Cortex of kidney (tissue), 1 donor: ENCODE results near the gene PPME1.

Source experiments
- DNase-seq: peaks from one replicate; lab custom pipeline; 2025; lab: John Stamatoyannopoulos, UW

PPME1 gene

GRCh38 chr11:74282421-74282820 lies 111.3 kb downstream of the PPME1 start:
- no peak for DNase-seq

DNA sequence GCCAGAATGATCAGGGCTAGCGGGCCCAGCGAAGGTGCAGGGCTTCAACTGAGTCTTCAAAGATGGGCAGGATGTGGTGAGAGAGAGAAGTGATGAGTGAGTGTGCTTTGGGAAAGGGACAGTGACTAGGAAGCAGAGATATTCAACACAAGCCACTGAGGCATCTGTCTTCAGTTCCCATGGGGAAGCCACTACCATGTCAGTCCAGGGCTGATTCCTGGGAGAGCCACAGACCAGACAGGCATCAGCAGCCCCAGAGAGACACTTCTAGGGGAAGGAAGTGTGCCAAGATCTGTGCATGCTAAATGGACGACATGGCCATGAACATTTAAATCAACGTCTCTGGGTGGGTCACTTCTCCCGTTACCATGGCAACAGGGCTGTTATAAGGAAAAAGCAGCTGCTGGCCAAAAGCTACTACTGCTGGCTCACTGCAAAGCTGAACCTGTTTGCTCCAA lies 111.9 kb downstream of the PPME1 start:
- no peak for DNase-seq

GRCh38 chr11:74283580-74284180 lies 112.6 kb downstream of the PPME1 start:
- no peak for DNase-seq

GRCh38 chr11:74284466-74284865 lies 113.4 kb downstream of the PPME1 start:
- DNase-seq: no peak

GRCh38 chr11:74288161-74288560 lies 117.1 kb downstream of the PPME1 start:
- DNase-seq: no peak

DNA sequence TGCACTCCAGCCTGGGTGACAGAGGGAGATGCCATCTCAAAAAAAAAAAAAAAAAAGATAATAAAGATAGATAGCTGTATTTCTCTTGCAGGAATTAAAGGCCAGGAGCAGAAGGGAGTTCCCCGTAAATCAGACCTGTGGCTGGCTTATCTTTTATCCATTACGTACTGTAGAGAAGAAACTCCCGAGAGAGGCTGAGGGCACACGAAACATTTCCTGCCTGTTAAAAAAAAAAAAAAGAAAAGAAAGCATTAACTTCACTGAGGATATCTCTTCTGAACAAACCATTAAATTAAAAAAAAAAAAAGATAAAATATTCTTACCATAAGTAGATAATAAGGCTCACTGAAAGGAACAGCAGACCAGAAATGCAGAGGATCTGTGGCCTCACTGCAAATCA lies 117.8 kb downstream of the PPME1 start:
- no peak for DNase-seq

DNA sequence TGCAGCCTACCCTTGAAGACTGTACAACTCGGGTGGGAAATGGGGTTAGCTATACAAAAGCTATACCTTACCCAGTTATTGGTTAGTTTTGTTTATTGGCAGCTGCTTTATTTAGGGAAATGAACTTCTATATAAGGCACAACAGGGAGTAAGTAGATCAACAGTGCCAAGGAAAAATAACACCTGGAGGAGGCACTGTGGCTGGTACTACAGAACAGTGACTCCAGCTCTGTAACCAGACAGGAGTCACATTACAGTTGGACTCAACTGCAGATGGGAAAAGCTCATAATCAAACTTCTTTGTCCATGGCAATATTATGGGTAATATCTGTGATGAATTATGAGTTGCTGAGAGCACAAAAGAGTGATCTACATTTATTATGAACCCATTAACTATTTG lies 126.4 kb downstream of the PPME1 start:
- DNase-seq: no peak

- DNase-seq: no peak
These were observed 127.9 kb downstream of the PPME1 start for GRCh38 chr11:74299015-74299414.
